Effector memory CD8-positive, alpha-beta T cell (primary cell): ENCODE measurements around the gene IVNS1ABP.
"Not testable (repeated sequence)": the region's sequence is repeated elsewhere in the genome, so short reads cannot be mapped to it uniquely, and the experiment has no call there.

Source experiments
- ATAC-seq: fragments of 150-1000 bp; cut with Tn5 transposase; replicated peaks from 2 replicates; pipeline ENCODE4 v1.10.0; 2021; ENCODE audit warnings: mild to moderate bottlenecking, moderate library complexity
- DNase-seq, 3 experiments: peaks; one replicate each; pipeline ENCODE4 v3.0.0; 2021
- H3K27ac Mint-ChIP-seq, 2 donors: one replicate each; pipeline ENCODE4 v1.8.0; 2022; ENCODE audit warnings: mild to moderate bottlenecking in 2 of 2, mixed read lengths in 2 of 2, moderate library complexity in 2 of 2
- H3K27me3 Mint-ChIP-seq, 2 donors: one replicate each; pipeline ENCODE4 v1.8.0; 2022; ENCODE audit warnings: mixed read lengths in 2 of 2
- H3K36me3 Mint-ChIP-seq: one replicate; pipeline ENCODE4 v1.8.0; 2022; ENCODE audit warnings: mild to moderate bottlenecking, moderate library complexity, mixed read lengths; ENCODE audit not compliant: insufficient read depth
- H3K4me1 Mint-ChIP-seq, 2 donors: one replicate each; pipeline ENCODE4 v1.8.0; 2022; ENCODE audit warnings: low read depth in 2 of 2, mixed read lengths in 2 of 2
- H3K4me3 Mint-ChIP-seq, 2 donors: one replicate each; pipeline ENCODE4 v1.8.0; 2022; ENCODE audit warnings: mild to moderate bottlenecking in 2 of 2, mixed read lengths in 2 of 2, moderate library complexity in 2 of 2
- H3K9me3 Mint-ChIP-seq, 2 donors: one replicate each; pipeline ENCODE4 v1.8.0; 2022; ENCODE audit warnings: mixed read lengths in 2 of 2

IVNS1ABP gene

DNA sequence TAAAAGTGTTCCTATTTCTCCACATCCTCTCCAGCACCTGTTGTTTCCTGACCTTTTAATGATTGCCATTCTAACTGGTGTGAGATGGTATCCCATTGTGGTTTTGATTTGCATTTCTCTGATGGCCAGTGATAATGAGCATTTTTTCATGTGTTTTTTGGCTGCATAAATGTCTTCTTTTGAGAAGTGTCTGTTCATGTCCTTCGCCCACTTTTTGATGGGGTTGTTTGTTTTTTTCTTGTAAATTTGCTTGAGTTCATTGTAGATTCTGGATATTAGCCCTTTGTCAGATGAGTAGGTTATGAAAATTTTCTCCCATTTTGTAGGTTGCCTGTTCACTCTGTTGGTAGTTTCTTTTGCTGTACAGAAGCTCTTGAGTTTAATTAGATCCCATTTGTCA, 64.6 kb downstream of the IVNS1ABP start:
- H3K36me3 Mint-ChIP-seq, ATAC-seq, H3K27me3 Mint-ChIP-seq, H3K9me3 Mint-ChIP-seq, H3K27ac Mint-ChIP-seq, DNase-seq, H3K4me1 Mint-ChIP-seq, H3K4me3 Mint-ChIP-seq: not testable (repeated sequence)

DNA sequence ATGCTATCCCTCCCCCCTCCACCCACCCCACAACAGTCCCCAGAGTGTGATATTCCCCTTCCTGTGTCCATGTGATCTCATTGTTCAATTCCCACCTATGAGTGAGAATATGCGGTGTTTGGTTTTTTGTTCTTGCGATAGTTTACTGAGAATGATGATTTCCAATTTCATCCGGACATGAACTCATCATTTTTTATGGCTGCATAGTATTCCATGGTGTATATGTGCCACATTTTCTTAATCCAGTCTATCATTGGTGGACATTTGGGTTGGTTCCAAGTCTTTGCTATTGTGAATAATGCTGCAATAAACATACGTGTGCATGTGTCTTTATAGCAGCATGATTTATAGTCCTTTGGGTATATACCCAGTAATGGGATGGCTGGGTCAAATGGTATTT, 65.1 kb downstream of the IVNS1ABP start:
- H3K9me3 Mint-ChIP-seq, H3K27me3 Mint-ChIP-seq, H3K27ac Mint-ChIP-seq, H3K4me1 Mint-ChIP-seq, H3K4me3 Mint-ChIP-seq, H3K36me3 Mint-ChIP-seq, DNase-seq, ATAC-seq: not testable (repeated sequence)

- no peaks in the 10 kb centered on the region for H3K27me3 Mint-ChIP-seq
- ATAC-seq (no peak), DNase-seq (no peak)
- H3K9me3 Mint-ChIP-seq: no peaks in the 10 kb centered on the region
- H3K4me1 Mint-ChIP-seq: peaks cover 0 to 2% of the 10 kb centered on the region in 2 donors
- H3K4me3 Mint-ChIP-seq: no peak overlapping the region
- no peak overlapping the region for H3K27ac Mint-ChIP-seq
- H3K36me3 Mint-ChIP-seq: peaks cover 2% of the 10 kb centered on the region
These were observed 67.0 kb downstream of the IVNS1ABP start for GRCh38 chr1:185250063-185250462.

DNA sequence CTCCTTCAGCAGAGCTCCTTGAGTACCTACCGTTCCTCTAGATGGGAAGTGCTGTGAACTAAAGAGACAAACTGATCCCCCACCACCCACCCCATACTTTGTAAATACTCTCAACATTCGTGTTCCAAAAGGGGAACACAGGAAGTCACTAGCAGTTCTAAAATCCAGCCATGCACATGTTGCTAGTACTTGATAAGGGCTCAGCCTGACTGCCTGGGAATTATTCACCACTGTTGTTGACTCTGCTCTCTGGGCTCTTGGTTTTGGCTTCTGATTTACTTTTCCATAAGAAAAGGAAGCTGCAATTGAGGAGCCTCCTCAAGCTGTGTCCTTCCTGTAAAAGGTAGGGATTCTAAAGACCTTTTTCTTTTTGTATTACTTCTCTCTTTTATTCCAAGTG, 67.5 kb downstream of the IVNS1ABP start:
- H3K9me3 Mint-ChIP-seq: no peaks in the 10 kb centered on the region

More for the DNA sequence above, 67.5 kb downstream of the IVNS1ABP start:
- ATAC-seq: no peak
- Mint-ChIP-seq H3K36me3 (peaks cover 2% of the 10 kb centered on the region), H3K4me1 (peaks cover 0 to 2% of the 10 kb centered on the region in 2 donors), H3K4me3 (no peak overlapping the region), H3K27me3 (no peaks in the 10 kb centered on the region), H3K27ac (no peak overlapping the region)
- no peak for DNase-seq
